ENCODE data around the gene RYR2.

The RYR2 gene

GRCh38 chr1:237071641-237072420 is 29.8 kb downstream of the RYR2 start:
- TF ChIP-seq CTCF (IDR thresholded peaks at IDR 0.05; ENCODE audit: borderline replicate concordance, control extremely low read depth, extremely low read depth, insufficient read depth, missing control alignments): no peak
- DNase-seq (ENCODE audit: low spot score): no peak
- in situ Hi-C loops (cut with MboI; ENCODE audit: low sequenced_read_pairs, unreplicated experiment): no loop called here

- TF ChIP-seq CTCF (IDR thresholded peaks at IDR 0.05; ENCODE audit: borderline replicate concordance, control extremely low read depth, extremely low read depth, insufficient read depth, missing control alignments): no peak
- DNase-seq (ENCODE audit: low spot score): no peak
- in situ Hi-C loops (cut with MboI; ENCODE audit: low sequenced_read_pairs, unreplicated experiment): no loop called here
Observed at GRCh38 chr1:237074371-237075117, 32.6 kb downstream of the RYR2 start.

- DNase-seq (ENCODE audit: low spot score): no peak
- no peak for TF ChIP-seq CTCF (IDR thresholded peaks at IDR 0.05; ENCODE audit: borderline replicate concordance, control extremely low read depth, extremely low read depth, insufficient read depth, missing control alignments)
- in situ Hi-C loops (cut with MboI; ENCODE audit: low sequenced_read_pairs, unreplicated experiment): no loop called here
Observed at GRCh38 chr1:237084341-237085077, 42.5 kb downstream of the RYR2 start.

GRCh38 chr1:237091691-237092090 is 49.7 kb downstream of the RYR2 start:
- no peak for TF ChIP-seq CTCF (IDR thresholded peaks at IDR 0.05; ENCODE audit: borderline replicate concordance, control extremely low read depth, extremely low read depth, insufficient read depth, missing control alignments)
- no peak for DNase-seq (ENCODE audit: low spot score)
- in situ Hi-C loops (cut with MboI; ENCODE audit: low sequenced_read_pairs, unreplicated experiment): no loop called here

GRCh38 chr1:237093691-237094090 is 51.7 kb downstream of the RYR2 start:
- in situ Hi-C loops (cut with MboI; ENCODE audit: low sequenced_read_pairs, unreplicated experiment): no loop called here
- no peak for TF ChIP-seq CTCF (IDR thresholded peaks at IDR 0.05; ENCODE audit: borderline replicate concordance, control extremely low read depth, extremely low read depth, insufficient read depth, missing control alignments)
- DNase-seq (ENCODE audit: low spot score): no peak

GRCh38 chr1:237098541-237098940 is 56.6 kb downstream of the RYR2 start:
- no peak for DNase-seq (ENCODE audit: low spot score)
- in situ Hi-C loops (cut with MboI; ENCODE audit: low sequenced_read_pairs, unreplicated experiment): no loop called here
- TF ChIP-seq CTCF (IDR thresholded peaks at IDR 0.05; ENCODE audit: borderline replicate concordance, control extremely low read depth, extremely low read depth, insufficient read depth, missing control alignments): no peak
